D721Med (cell line): Measurements from ENCODE around the gene MKI67.

Experiments
- DNase-seq: peaks from one replicate; pipeline ENCODE4 v3.0.0; 2011; ENCODE audit warnings: low spot score; ENCODE audit not compliant: insufficient read length
- FAIRE-seq: peaks from 2 replicates; lab custom pipeline; 2011; peaks lifted over from hg19 to GRCh38; lab: Jason Lieb, UNC
- CTCF ChIP-seq: IDR thresholded peaks from 2 replicates; pipeline ENCODE4 v1.5.1; 2012; ENCODE audit warnings: mild to moderate bottlenecking, control low read depth; ENCODE audit not compliant: insufficient read depth; ENCODE audit errors: missing control alignments

MKI67 gene

GRCh38 chr10:128109707-128110106 is 16.5 kb downstream of the MKI67 start:
- FAIRE-seq (no peak), DNase-seq (no peak)
- no peak for TF ChIP-seq CTCF

GRCh38 chr10:128105383-128105782 is 20.8 kb downstream of the MKI67 start:
- FAIRE-seq, result no peak
- no peak for DNase-seq
- TF ChIP-seq CTCF, result no peak

- no peak for FAIRE-seq
- no peak for DNase-seq
- no peak for TF ChIP-seq CTCF
These were observed 23.0 kb downstream of the MKI67 start for GRCh38 chr10:128103229-128103714.

GRCh38 chr10:128102480-128103228 is 23.6 kb downstream of the MKI67 start:
- no peak for TF ChIP-seq CTCF
- FAIRE-seq, result no peak
- no peak for DNase-seq

GRCh38 chr10:128101901-128102300 is 24.3 kb downstream of the MKI67 start:
- FAIRE-seq (no peak), DNase-seq (no peak)
- TF ChIP-seq CTCF, result no peak

- TF ChIP-seq CTCF, result no peak
- FAIRE-seq (no peak), DNase-seq (no peak)
These were observed 26.3 kb downstream of the MKI67 start for GRCh38 chr10:128099901-128100300.

GRCh38 chr10:128098631-128099030 is 27.6 kb downstream of the MKI67 start:
- DNase-seq, result no peak
- no peak for FAIRE-seq
- TF ChIP-seq CTCF, result no peak
